Astrocyte (in vitro differentiated cells and primary cell): ENCODE data around the gene TFB1M.

ENCODE experiments used
- EZH2 ChIP-seq: IDR thresholded peaks from 2 replicates; pipeline ENCODE4 v1.6.1; 2012; ENCODE audit warnings: mild to moderate bottlenecking, low read length, inconsistent platforms; ENCODE audit not compliant: insufficient read depth
- TF ChIP-seq, protein P1 (sequence below): IDR thresholded peaks from 2 replicates; pipeline ENCODE4 v1.5.1; 2011; ENCODE audit warnings: low read depth, mild to moderate bottlenecking, inconsistent platforms, low read length, moderate library complexity; ENCODE audit not compliant: insufficient read depth

GRCh38 chr6:155271145-155271544, 43.1 kb downstream of the TFB1M start:
- no peak for TF ChIP-seq EZH2
- TF ChIP-seq, protein P1, sequence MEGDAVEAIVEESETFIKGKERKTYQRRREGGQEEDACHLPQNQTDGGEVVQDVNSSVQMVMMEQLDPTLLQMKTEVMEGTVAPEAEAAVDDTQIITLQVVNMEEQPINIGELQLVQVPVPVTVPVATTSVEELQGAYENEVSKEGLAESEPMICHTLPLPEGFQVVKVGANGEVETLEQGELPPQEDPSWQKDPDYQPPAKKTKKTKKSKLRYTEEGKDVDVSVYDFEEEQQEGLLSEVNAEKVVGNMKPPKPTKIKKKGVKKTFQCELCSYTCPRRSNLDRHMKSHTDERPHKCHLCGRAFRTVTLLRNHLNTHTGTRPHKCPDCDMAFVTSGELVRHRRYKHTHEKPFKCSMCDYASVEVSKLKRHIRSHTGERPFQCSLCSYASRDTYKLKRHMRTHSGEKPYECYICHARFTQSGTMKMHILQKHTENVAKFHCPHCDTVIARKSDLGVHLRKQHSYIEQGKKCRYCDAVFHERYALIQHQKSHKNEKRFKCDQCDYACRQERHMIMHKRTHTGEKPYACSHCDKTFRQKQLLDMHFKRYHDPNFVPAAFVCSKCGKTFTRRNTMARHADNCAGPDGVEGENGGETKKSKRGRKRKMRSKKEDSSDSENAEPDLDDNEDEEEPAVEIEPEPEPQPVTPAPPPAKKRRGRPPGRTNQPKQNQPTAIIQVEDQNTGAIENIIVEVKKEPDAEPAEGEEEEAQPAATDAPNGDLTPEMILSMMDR: no peak
